LHCN-M2 (cell line): Measurements from ENCODE around the gene PAQR8. TPM values are rescaled to one million over a fixed set of nuclear protein-coding genes. Genes with fewer than 3 reads are reported as not detected.

ENCODE experiments used
- DNase-seq: peaks from one replicate; pipeline ENCODE4 v3.0.0-alpha.2; 2012; ENCODE audit warnings: low read depth
- total RNA-seq: library from RNA; depleted of rRNA; stranded (reverse); fragments of >200 nt; gene quantifications from 2 replicates; pipeline ENCODE4 v1.2.3, GENCODE V29; 2014

PAQR8 gene
- total RNA-seq, 1 experiment from 2014 or later = 9.2 TPM

DNA sequence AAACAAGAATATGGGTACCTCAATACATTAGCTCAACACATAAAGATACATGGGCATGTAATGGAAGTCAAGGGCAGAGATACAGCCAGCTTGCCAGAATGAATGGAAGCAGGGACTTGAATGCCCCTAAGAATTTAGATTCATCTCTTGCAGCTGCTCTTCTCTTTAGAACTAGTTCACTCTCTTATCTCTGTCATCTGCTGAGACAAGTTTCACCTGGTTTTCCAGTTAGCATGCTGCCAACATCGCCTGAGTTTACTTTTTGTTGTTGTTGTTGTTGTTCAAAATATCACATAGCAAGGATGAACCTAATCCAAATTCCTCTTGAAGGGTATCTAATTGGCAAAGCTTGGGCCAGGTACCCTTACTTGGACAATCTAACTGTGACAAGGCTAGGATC lies 14.1 kb upstream of the PAQR8 start:
- DNase-seq = no peak

DNA sequence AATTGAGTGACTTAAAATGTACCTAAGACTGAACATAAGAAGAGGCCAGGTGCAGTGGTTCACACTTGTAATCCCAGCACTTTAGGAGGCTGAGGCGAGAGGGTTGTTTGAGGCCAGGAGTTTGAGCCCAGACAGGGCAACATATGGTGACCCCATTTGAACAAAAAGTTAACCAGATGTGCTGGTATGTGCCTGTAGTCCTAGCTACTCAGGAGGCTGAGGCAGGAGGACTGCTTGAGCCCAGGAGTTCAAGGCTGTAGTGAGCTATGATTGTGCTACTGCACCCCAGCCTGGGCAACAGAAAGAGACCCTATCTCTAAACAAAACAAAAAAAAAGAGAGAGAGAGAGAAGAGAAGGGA lies 10.1 kb upstream of the PAQR8 start:
- no peak for DNase-seq

- peak; percentile 99 for DNase-seq
Observed at GRCh38 chr6:52352239-52353018, 9.5 kb upstream of the PAQR8 start.

- no peak for DNase-seq
Observed at GRCh38 chr6:52356017-52356416, 5.9 kb upstream of the PAQR8 start.

DNA sequence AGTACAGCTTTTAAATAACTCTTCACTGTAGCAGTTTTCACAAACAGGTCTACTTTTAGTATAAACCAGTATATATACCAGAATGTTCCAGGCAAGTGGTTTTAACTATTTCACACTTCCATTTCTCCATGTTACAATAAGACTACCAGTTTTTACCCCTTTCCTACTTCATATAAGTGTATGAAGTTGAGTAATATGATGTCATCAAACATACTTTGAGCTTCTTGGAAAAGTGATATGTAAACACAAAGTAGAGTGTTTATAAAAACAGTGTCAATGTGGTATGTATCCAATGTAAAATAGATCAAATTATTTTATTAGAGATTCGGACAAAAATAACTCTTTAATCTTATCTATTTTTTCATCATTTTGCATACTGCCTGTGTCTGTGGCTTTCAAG lies 2.5 kb upstream of the PAQR8 start:
- no peak for DNase-seq

- DNase-seq = no peak
Observed at GRCh38 chr6:52360028-52360427, 1.9 kb upstream of the PAQR8 start.

DNA sequence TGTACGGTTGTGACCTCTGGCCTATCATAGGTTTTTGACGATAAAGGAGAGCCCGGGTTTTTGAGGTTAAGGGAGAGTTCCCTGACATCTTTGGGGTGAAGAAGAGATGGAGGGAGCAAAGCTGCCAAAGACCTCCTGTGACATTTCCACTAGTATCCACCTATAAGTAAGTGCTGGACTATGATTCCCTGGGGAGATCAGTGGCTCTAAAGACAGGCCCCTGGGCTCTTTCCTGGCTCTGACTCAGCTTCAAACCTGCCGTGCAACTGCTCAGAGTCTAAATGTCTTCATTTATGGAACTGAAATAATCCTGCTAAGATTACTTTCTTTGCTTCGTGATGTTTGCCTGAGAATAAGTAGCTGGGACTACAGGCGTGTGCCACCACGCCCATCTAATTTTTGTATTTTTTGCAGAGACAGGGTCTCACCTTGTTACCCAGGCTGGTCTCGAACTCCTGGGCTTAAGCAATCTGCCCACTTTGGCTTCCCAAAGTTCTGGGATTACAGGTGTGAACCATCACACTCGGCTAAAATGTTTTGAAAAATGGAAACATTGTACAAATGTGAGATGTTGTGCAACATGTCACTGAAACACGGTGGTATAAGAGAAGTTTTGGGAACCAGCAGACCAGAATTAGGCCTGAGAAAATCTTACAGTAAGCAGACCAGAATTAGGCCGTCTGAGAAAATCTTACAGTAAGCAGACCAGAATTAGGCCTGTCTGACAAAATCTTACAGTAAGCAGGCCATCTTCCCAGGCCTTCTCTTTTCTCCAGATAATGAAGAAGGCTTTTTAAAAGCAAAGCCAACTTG lies 1.1 kb upstream of the PAQR8 start:
- no peak for DNase-seq

DNA sequence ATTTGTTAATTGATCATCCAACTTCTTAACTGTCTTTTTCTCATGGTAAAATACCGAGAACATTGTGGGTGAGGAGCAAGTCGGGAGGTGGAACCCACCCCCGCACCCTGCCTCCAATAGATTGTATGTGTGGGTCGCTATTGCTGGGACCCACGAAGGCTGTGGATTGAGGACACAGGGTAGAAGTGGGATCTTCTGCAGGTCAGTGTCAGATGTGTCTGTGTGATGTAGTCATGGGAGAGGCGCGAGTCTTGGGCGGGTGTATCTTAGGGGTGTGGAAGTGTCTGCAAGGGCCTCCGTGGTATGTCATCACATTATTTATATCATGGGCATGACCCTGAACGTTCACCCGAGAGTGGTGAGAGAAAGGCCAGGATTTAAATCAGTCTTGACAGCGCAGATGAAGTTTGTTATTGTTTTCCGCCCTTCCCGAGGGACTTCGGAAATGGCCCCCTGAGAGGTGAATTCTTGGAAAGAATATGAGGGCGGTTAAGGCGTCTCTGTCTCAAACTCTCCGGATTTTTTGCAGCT lies 472 bp upstream of the PAQR8 start:
- DNase-seq = no peak

- DNase-seq = peak; percentile 38
Observed at GRCh38 chr6:52362443-52363227, 684 bp downstream of the PAQR8 start.

DNA sequence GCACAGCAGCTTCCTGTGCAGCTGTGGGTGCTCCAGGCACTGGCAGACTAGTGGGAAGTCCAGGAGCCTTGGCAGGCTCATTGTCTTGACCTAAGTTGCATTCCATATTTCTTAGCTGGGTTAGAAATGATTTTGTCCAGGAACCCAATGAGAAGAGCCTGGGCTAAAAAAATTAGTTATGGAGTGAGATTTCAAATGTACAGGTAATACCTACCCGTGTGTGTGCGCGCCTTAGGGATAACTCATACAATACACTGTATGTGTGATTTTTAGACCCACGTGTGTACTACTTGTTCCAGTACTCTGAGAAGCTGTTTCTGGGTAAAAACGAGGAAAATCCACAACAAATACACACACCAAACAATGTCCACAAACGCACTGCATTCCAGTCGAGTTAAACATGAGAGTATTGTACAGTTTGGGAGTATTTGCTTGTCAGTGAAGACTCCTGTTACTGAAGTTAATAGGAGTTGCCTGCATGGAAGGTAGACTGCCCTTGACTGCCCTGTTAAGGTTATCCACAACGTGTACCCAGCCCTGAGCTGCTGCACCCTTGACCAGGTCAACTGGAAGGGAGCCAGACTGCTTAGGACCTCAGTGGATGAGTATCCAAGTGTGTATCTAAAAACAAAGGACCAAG lies 1.4 kb downstream of the PAQR8 start:
- no peak for DNase-seq

GRCh38 chr6:52364480-52365166 lies 2.7 kb downstream of the PAQR8 start:
- DNase-seq = no peak

GRCh38 chr6:52365317-52365716 lies 3.4 kb downstream of the PAQR8 start:
- no peak for DNase-seq

DNA sequence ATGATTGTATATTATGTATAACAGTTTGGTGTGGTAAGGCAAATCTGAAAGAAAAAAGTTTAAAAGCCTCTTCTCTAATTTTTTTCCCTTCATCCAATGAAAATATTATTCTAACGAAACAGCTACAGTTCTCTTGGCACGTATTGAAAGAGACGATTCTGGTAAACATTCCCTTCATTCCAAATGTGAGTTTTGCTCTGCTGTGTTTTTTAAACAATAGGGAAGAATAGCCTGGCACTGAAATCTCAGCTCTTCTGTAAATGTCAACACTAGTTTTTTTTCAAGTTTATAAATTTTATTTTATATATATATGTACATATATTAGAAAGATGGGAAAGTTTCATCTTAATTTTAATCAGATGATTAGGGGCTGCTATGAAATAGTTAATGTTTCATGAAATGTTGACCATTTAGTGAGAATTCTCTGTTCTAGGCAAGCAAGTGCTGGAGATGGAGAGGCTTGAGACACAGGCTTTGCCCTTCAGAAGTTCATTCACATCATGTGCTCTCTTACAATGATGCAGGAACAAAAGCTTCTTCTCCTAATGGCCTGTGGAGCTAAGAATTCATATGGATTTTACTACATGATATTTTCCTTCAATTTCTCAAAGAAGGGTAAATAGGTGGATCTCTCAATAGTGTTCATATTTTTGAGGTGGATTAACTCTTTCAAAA lies 4.1 kb downstream of the PAQR8 start:
- no peak for DNase-seq

GRCh38 chr6:52368002-52368401 lies 6.1 kb downstream of the PAQR8 start:
- no peak for DNase-seq

GRCh38 chr6:52369234-52369633 lies 7.3 kb downstream of the PAQR8 start:
- DNase-seq = no peak

DNA sequence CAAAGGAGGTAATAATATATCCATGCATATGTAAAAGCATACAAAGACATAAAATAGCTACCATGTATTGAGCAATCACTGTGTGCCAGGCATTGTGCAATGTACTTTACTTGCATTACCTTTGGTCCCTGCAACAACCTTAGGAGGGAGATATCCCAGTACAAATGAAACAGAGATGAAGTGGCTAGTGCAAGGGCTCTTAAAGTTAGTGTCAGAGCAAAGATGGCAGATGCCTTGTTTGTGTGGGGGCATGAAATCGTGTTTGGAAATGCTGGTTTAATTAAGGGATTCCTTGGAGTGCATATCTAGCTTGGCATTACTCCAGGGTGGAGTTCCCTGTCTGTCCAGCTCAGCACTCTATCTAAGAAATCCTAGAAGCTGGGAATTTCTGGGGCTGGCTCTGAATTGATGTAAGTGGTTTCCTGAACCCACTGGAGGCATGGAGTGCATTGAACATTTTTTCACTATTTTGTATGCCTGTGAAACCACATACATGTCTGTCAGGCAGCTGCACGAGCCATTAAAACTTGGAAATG lies 9.8 kb downstream of the PAQR8 start:
- peak; percentile 67 for DNase-seq

DNA sequence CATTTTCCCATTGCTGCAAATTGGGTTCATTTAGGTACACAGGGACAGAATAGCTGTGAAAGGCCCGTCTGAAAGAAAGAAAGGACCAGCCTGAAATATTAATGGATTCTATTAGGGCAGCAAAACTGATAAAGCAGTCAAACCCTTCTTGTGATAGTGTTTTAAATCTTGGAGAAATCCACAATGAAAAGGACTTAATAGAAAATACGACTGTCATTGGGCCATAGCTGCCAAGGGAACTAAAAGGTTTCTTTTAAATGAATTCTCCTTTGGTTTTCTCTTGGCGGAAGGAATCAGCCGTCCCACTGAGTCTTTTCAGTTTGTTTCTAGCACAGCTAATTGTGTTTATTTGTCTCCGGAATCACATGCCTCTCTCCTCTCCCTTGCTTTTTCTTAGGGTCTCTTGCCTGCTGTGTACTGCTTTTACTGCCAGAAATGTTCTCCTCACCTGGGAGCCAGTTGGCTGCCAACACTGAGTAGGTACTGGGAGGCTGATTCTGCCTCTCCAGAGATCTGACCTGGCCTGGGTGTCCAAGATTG lies 11.3 kb downstream of the PAQR8 start:
- no peak for DNase-seq

DNA sequence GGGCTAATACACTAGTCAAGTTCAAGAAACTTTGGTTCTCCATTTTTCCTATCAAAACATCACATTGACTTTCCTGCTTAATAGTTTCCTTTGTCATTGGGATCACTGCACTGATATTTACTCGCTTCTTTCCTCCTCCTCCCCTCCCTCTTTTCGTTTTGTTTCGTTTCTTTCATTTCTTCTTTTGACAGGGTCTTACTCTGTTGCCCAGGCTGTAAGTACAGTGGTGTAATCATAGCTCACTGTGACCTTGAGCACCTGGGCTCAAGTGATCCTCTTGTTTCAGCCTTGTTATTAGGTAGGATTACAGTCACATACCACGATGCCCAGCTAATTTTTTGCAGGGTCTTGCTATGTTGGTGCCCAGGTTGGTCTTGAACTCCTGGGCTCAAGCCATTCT lies 12.3 kb downstream of the PAQR8 start:
- no peak for DNase-seq

GRCh38 chr6:52375780-52376556 lies 14.0 kb downstream of the PAQR8 start:
- no peak for DNase-seq
